Kidney (tissue), 14 donors: ENCODE results near the gene SPACA7. TPM values are rescaled to one million over a fixed set of nuclear protein-coding genes. Genes with fewer than 3 reads are reported as not detected.

ENCODE experiments used
- DNase-seq, 5 donors: peaks; one replicate each; pipeline ENCODE4 v3.0.0-alpha.2; 2013 to 2020
- FAIRE-seq: peaks from 2 replicates; lab custom pipeline; 2012; peaks lifted over from hg19 to GRCh38; lab: Jason Lieb, UNC
- H3K27ac ChIP-seq, 2 donors: one replicate each; pipeline ENCODE4 v1.7.0; 2013; ENCODE audit warnings: low read depth in 2 of 2, low read length in 2 of 2, inconsistent platforms in 1 of 2
- H3K27me3 ChIP-seq: one replicate; pipeline ENCODE4 v1.7.1; 2013; ENCODE audit warnings: low read length, inconsistent platforms; ENCODE audit not compliant: control insufficient read depth, insufficient read depth
- H3K36me3 ChIP-seq, 3 donors: one replicate each; pipeline versions ENCODE4 v1.7.0 to v1.7.1; 2013; ENCODE audit warnings: low read length in 3 of 3, control low read depth in 1 of 3, inconsistent platforms in 1 of 3; ENCODE audit not compliant: insufficient read depth in 3 of 3, control insufficient read depth in 2 of 3
- H3K4me1 ChIP-seq, 3 donors: one replicate each; pipeline versions ENCODE4 v1.7.0 to v1.7.1; 2013; ENCODE audit warnings: low read length in 3 of 3, inconsistent platforms in 1 of 3, low read depth in 1 of 3; ENCODE audit not compliant: control insufficient read depth in 2 of 3, insufficient read depth in 2 of 3
- H3K4me3 ChIP-seq, 3 donors: one replicate each; pipeline versions ENCODE4 v1.7.0 to v1.8.1; 2013; ENCODE audit warnings: low read length in 3 of 3, control low read depth in 1 of 3, inconsistent platforms in 1 of 3
- H3K9ac ChIP-seq, 3 donors: one replicate each; pipeline versions ENCODE4 v1.7.0 to v1.7.1; 2013; ENCODE audit warnings: low read length in 3 of 3, control low read depth in 1 of 3, inconsistent platforms in 1 of 3
- H3K9me3 ChIP-seq, 3 donors: one replicate each; pipeline versions ENCODE4 v1.7.0 to v1.7.1; 2013; ENCODE audit warnings: low read length in 3 of 3, control low read depth in 1 of 3, inconsistent platforms in 1 of 3; ENCODE audit not compliant: control insufficient read depth in 2 of 3, insufficient read depth in 1 of 3
- intact Hi-C: fragments of 100-400 bp; cut with DNase I; formaldehyde crosslinking; loops from one replicate; pipeline ENCODE4 v1.11.1; 2022
- polyA plus RNA-seq: library from polyadenylated mRNA; stranded (reverse); fragments of 350-450 nt; fragmentation: Illumina TruSeq; extraction: RNeasy Lipid Tissue Mini Kit (QIAGEN cat#74804); gene quantifications from one replicate; pipeline ENCODE4 v1.2.3, GENCODE V29; 2014; ENCODE audit warnings: low read depth, low replicate concordance; ENCODE audit not compliant: insufficient read depth
- total RNA-seq: library from RNA; stranded (reverse); fragmentation: NEBNext Ultra II Directional; extraction: Animal tissue kit (Norgen Biotek cat#: 25700); gene quantifications from one replicate; pipeline ENCODE4 v1.2.1, GENCODE V29; 2021
- TF ChIP-seq, protein P1 (sequence below): IDR thresholded peaks from 3 replicates; pipeline ENCODE4 v1.5.1; 2012; ENCODE audit warnings: mild to moderate bottlenecking, moderate library complexity, borderline replicate concordance; ENCODE audit not compliant: insufficient read depth; ENCODE audit errors: extremely low read depth
- donor health status: control.
- donor health status: control.
- donor health status: control.
- donor health status: control.
- donor health status: control.
- donor health status: DM: yes; HTN: yes; CAD: no.
- donor health status: Normal renal cell carcinoma (clear cell type).

The SPACA7 gene
- total and polyA plus RNA-seq, 2 donors from 2014 or later = not detected

DNA sequence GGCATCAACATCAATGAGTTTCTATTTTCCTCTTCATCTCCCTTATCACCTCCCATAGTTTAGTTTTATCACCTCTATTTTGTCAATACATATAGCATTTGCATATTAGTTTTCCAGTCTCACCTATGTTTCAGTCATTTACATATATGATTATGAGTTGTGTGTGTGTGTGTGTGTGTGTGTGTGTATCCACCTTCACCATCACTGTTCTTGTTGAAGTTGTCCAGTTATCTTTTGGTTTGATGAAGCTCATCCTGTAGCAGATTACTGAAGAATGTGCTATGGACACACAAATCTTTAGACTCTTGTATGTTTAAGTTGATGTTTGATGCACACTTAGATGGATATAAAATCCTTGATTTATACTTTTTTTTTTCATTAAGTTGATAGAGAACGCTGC lies 40.5 kb downstream of the SPACA7 start:
- H3K9me3 ChIP-seq = peaks cover 0 to 20% (median 8%) of the 10 kb centered on the region in 3 donors
- intact Hi-C loops = no loop called here
- H3K27ac ChIP-seq = no peak overlapping the region
- no peaks in the 10 kb centered on the region for H3K27me3 ChIP-seq
- H3K36me3 ChIP-seq = no peaks in the 10 kb centered on the region
- no peak for FAIRE-seq
- H3K9ac ChIP-seq = no peak overlapping the region
- TF ChIP-seq, protein P1, sequence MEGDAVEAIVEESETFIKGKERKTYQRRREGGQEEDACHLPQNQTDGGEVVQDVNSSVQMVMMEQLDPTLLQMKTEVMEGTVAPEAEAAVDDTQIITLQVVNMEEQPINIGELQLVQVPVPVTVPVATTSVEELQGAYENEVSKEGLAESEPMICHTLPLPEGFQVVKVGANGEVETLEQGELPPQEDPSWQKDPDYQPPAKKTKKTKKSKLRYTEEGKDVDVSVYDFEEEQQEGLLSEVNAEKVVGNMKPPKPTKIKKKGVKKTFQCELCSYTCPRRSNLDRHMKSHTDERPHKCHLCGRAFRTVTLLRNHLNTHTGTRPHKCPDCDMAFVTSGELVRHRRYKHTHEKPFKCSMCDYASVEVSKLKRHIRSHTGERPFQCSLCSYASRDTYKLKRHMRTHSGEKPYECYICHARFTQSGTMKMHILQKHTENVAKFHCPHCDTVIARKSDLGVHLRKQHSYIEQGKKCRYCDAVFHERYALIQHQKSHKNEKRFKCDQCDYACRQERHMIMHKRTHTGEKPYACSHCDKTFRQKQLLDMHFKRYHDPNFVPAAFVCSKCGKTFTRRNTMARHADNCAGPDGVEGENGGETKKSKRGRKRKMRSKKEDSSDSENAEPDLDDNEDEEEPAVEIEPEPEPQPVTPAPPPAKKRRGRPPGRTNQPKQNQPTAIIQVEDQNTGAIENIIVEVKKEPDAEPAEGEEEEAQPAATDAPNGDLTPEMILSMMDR = no peak
- no peaks in the 10 kb centered on the region for H3K4me1 ChIP-seq
- no peak overlapping the region for H3K4me3 ChIP-seq
- DNase-seq = no peak

DNA sequence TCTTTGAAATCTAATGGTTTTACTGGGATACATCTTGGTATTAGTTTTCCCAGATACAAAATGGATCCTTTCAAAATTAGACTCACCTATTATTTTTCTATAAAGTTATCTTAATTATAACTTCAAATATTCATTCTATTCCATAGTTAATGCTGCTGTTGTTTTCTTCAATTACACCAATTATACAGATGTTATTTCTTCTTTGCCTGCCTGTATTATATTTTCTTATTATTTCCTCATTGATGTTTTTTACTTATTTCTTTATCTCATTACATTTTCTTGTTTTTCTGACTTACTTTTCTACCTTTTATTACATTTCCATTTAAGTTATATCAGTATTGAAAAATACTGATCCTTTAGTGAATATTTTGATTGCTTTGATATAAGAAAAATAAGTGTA lies 40.9 kb downstream of the SPACA7 start:
- intact Hi-C loops = no loop called here
- Histone ChIP-seq H3K9ac (no peak overlapping the region), H3K9me3 (peaks cover 0 to 20% (median 8%) of the 10 kb centered on the region in 3 donors), H3K36me3 (no peaks in the 10 kb centered on the region), H3K27me3 (no peaks in the 10 kb centered on the region), H3K4me3 (no peak overlapping the region), H3K27ac (no peak overlapping the region), H3K4me1 (no peaks in the 10 kb centered on the region)
- DNase-seq (no peak), FAIRE-seq (no peak)
- TF ChIP-seq, protein P1 = no peak

DNA sequence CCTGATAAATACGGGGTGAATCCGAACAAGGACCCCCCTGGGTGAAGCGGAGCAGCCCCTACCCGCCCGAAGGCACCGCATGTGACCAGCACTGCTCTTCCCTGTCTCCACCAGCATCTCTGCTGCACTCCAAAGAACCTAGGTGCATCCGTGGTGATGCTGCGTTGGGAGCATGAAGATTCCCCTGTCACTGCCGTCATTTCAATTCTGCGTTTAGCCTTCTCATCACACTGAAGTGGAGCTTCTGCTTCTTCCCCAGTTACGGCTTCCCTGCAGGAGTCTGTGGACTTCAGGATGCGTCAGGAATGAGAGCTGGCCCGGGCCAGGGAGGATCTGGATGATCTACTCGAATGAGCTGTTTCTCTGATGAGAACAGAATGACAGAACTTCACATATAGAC lies 47.9 kb downstream of the SPACA7 start:
- intact Hi-C loops = no loop called here
- Histone ChIP-seq H3K27ac (no peak overlapping the region), H3K4me1 (no peaks in the 10 kb centered on the region), H3K9me3 (peaks cover 0 to 12% (median 7%) of the 10 kb centered on the region in 3 donors), H3K27me3 (no peaks in the 10 kb centered on the region), H3K4me3 (no peak overlapping the region), H3K36me3 (no peaks in the 10 kb centered on the region), H3K9ac (no peak overlapping the region)
- TF ChIP-seq, protein P1 = no peak
- no peak for DNase-seq
- no peak for FAIRE-seq

- Histone ChIP-seq H3K4me3 (no peak overlapping the region), H3K9ac (no peak overlapping the region), H3K4me1 (no peaks in the 10 kb centered on the region), H3K36me3 (no peaks in the 10 kb centered on the region), H3K9me3 (peaks cover 0 to 10% (median 2%) of the 10 kb centered on the region in 3 donors), H3K27me3 (no peaks in the 10 kb centered on the region), H3K27ac (no peak overlapping the region)
- no peak for DNase-seq
- intact Hi-C loops = no loop called here
- TF ChIP-seq, protein P1 = no peak
- FAIRE-seq = no peak
These were observed 52.5 kb downstream of the SPACA7 start for GRCh38 chr13:112428704-112429103.
